Thyroid gland (tissue), 4 donors: ENCODE data around the gene EXOC7. TPM values are rescaled to one million over a fixed set of nuclear protein-coding genes. Genes with fewer than 3 reads are reported as not detected.

ENCODE experiments used
- DNase-seq, 2 donors: peaks; one replicate each; pipeline ENCODE4 v3.0.0-alpha.2; 2019
- H3K27ac ChIP-seq, 3 donors: fragments of 200-600 bp; sonication (generic); 1 replicate in 2 of 3; 2 replicates in 1 of 3; pipeline ENCODE4 v1.5.1; 2016 to 2019; ENCODE audit warnings: mild to moderate bottlenecking in 1 of 3, moderate library complexity in 1 of 3
- H3K27me3 ChIP-seq: fragments of 200-600 bp; sonication (generic); one replicate; pipeline ENCODE4 v1.5.1; 2019
- H3K36me3 ChIP-seq, 2 donors: fragments of 200-600 bp; sonication (generic); one replicate each; pipeline ENCODE4 v1.5.1; 2016 to 2019
- H3K4me1 ChIP-seq, 2 donors: fragments of 200-600 bp; sonication (generic); one replicate each; pipeline ENCODE4 v1.5.1; 2017 to 2019
- H3K4me3 ChIP-seq, 3 donors: fragments of 200-600 bp; sonication (generic); replicated peaks in 1 of 3; 1 replicate in 2 of 3; 2 replicates in 1 of 3; pipeline ENCODE4 v1.5.1; 2016; ENCODE audit warnings: mild to moderate bottlenecking in 1 of 3
- H3K9me3 ChIP-seq: fragments of 200-600 bp; sonication (generic); one replicate; pipeline ENCODE4 v1.5.1; 2017
- POLR2A ChIP-seq, 2 donors: fragments of 450-650 bp; IDR thresholded peaks; one replicate each; pipeline ENCODE4 v1.6.1; 2017; ENCODE audit warnings: antibody characterized with exemption in 2 of 2, mild to moderate bottlenecking in 2 of 2, moderate library complexity in 1 of 2
- WGBS, 2 donors: methylation state at CpG; one replicate each; pipeline ENCODE4 v1.1.5; 2017; 5-methylcytosine and 5-hydroxymethylcytosine counted together
- intact Hi-C: fragments of 100-400 bp; cut with DNase I; formaldehyde crosslinking; loops from one replicate; pipeline ENCODE4 v1.15.1; 2023
- total RNA-seq, 4 donors: library from RNA; depleted of rRNA; stranded (reverse); fragments of >200 nt; gene quantifications; one replicate each; pipeline ENCODE4 v1.2.3, GENCODE V29; 2016
- TF ChIP-seq, protein P1 (sequence below), 6 experiments: fragments of 200-600 bp in 3 of 6; fragments of 450-650 bp in 3 of 6; sonication (generic) in 3 of 6; IDR thresholded peaks; one replicate each; pipeline ENCODE4 v1.5.1; 2016 to 2019; ENCODE audit warnings: antibody characterized with exemption in 6 of 6, mild to moderate bottlenecking in 2 of 6, inconsistent platforms in 1 of 6, moderate library complexity in 1 of 6

Gene EXOC7
- total RNA-seq, 4 donors from 2014 or later, result 97.8 to 131 (median 115) TPM

DNA sequence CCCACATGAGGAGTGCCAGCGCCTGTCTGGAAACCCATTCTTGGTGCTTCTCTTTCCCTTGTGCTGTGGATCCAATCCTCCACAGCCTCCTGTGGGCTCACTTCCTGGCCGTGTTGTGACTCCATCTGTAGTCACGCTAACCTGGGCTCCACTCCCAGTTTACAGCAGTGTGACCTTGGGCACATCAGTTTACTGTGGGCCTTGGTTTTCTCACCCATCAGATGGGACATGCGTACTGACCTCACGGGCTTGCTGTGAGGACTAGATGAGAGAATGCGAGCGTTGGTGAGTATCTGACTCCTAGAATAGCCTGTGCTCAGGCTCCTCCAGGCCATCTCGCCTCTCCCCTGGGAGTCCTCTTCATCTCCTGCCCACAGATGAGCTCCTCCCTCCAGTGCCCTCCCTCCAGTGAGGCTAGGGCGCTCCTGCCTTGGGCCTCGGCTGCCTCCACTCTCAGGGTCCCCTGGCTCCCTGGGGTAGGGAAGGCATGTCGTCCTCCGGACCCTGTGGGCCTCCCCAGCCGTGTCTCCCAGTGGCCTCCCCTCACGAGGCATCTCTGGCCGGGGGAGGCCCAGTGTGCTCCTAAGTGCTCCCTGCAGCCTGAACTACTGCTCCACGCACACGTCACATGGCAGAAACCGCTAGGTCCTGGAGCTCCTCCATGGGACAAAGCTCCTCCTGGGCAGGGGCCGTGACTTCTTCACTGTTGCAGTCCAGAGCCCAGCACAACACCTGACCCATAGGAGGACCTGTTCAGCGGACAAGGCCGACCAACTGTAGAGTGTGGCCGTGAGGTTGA lies 42.7 kb upstream of the EXOC7 start:
- DNase-seq, result no peak
- H3K27me3 ChIP-seq, result no peaks in the 10 kb centered on the region
- peaks cover 6 to 25% of the 10 kb centered on the region in 2 donors for H3K4me1 ChIP-seq
- peak overlapping the region in 2 of 3 donors; percentile 5 to 26 for H3K27ac ChIP-seq
- WGBS, 2 donors, result 88 to 92% methylated on average over 20 to 21 of the region's 22 CpGs
- H3K36me3 ChIP-seq, result no peaks in the 10 kb centered on the region
- H3K4me3 ChIP-seq, result no peak overlapping the region
- H3K9me3 ChIP-seq, result no peaks in the 10 kb centered on the region
- intact Hi-C loops, result no loop called here
- TF ChIP-seq, protein P1, sequence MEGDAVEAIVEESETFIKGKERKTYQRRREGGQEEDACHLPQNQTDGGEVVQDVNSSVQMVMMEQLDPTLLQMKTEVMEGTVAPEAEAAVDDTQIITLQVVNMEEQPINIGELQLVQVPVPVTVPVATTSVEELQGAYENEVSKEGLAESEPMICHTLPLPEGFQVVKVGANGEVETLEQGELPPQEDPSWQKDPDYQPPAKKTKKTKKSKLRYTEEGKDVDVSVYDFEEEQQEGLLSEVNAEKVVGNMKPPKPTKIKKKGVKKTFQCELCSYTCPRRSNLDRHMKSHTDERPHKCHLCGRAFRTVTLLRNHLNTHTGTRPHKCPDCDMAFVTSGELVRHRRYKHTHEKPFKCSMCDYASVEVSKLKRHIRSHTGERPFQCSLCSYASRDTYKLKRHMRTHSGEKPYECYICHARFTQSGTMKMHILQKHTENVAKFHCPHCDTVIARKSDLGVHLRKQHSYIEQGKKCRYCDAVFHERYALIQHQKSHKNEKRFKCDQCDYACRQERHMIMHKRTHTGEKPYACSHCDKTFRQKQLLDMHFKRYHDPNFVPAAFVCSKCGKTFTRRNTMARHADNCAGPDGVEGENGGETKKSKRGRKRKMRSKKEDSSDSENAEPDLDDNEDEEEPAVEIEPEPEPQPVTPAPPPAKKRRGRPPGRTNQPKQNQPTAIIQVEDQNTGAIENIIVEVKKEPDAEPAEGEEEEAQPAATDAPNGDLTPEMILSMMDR (IDR thresholded peaks at IDR 0.05), result no peak
- no peak for TF ChIP-seq POLR2A (IDR thresholded peaks at IDR 0.05)

DNA sequence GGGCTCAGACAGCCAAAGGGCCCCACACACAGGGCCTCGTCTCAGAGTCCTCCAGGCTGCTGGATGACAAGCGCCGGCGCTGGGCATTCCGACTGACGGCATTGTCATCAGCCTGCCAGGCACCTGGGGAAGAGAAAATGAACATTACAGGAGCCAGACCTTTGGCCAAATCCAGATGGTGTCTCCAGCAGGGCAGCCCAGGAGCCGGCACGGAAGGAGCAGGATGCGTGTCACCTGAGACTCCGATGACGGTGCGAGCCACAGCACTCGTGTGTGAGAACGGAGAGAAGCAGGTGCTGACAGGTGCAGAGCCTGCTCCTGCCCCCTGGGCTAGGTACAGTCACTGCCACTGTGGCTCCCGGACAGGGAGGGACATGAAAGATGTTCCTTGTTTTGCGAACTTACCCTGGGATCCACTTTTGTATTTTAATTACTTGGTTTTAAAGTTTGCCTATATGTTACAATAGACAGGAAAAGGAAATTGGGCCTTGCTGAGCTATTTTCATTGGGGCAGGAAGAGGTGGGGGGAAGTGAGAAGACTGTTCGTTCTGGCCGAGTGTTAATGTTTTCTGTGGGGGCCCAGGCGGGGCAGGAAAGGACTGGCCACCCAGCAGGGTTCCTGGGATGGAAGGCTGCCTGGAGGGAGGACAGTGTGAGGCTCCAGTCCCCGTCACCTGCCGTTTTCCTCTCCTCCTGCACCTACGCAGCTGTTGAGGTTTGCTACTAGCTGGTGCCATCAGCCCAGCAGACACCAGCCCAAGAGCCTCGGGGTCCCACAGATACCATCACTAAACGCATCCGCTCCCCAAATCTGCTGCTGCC lies 41.9 kb upstream of the EXOC7 start:
- intact Hi-C loops, result no loop called here
- Histone ChIP-seq H3K27me3 (no peaks in the 10 kb centered on the region), H3K36me3 (no peaks in the 10 kb centered on the region), H3K27ac (peak overlapping the region in 2 of 3 donors; percentile 5 to 26), H3K4me3 (no peak overlapping the region), H3K9me3 (no peaks in the 10 kb centered on the region), H3K4me1 (peaks cover 12 to 31% of the 10 kb centered on the region in 2 donors)
- 67 to 83% methylated on average over 25 of the region's 25 CpGs for WGBS, 2 donors
- TF ChIP-seq, protein P1 (IDR thresholded peaks at IDR 0.05), result no peak
- no peak for TF ChIP-seq POLR2A (IDR thresholded peaks at IDR 0.05)
- no peak for DNase-seq

DNA sequence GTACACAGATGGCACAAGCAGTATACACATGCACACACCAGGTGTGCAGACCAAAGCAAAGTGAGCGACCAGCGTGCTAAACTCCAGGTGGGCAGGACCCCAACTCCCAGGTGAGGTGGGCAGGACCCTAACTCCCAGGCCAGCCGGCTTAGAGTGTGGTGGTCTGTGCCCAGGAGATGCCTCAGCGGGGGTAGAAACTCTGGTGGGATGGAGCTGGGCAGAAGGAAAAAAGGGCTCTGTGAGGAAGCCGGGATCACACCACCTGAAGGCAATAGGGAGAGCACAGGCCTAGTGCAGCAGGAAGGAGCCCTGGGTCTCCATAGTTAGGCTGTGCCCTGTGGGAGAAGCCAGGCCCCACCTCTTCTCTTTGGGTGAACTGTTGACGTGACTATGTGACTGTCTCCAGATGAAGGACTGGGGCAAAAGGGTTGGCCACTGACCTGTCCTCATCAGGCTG lies 39.0 kb upstream of the EXOC7 start:
- Histone ChIP-seq H3K27me3 (no peaks in the 10 kb centered on the region), H3K9me3 (no peaks in the 10 kb centered on the region), H3K4me1 (peaks cover 33 to 50% of the 10 kb centered on the region in 2 donors), H3K27ac (no peak overlapping the region), H3K36me3 (no peaks in the 10 kb centered on the region), H3K4me3 (no peak overlapping the region)
- WGBS, 2 donors, result 94 to 97% methylated on average over 6 of the region's 6 CpGs
- no peak for DNase-seq
- intact Hi-C loops, result no loop called here
- TF ChIP-seq POLR2A (IDR thresholded peaks at IDR 0.05), result no peak
- TF ChIP-seq, protein P1 (IDR thresholded peaks at IDR 0.05), result no peak

DNA sequence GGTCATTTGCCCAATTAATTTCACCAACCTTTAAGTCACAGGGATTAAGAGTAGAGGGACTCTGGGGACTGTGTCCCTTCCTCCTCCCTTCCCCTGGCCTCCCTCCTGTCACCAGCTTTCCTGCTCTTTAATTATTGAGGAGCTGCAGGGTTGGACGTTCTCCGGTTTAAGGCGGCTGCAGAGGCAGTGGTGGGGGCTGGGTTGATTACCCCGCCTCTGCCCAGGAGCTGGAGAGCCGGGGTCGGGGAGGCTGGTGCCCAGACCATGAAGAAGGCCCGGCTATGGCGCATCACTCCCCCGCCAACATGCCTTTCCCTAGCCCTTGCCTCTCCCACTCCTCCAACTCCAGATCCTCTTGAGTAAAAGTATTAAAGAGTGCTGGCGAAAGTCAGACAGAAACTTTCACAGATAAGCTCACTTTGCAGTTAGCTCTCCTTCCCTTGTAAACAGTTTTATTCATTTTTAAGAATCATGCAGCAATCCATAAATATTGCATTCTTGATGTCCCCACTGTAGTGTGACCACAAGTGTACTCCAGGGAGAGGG lies 38.5 kb upstream of the EXOC7 start:
- H3K27ac ChIP-seq, result no peak overlapping the region
- no peak for TF ChIP-seq POLR2A (IDR thresholded peaks at IDR 0.05)
- TF ChIP-seq, protein P1 (IDR thresholded peaks at IDR 0.05), result no peak
- WGBS, 2 donors, result 62 to 63% methylated on average over 10 of the region's 10 CpGs
- DNase-seq, result no peak
- peaks cover 33 to 52% of the 10 kb centered on the region in 2 donors for H3K4me1 ChIP-seq
- H3K27me3 ChIP-seq, result no peaks in the 10 kb centered on the region
- H3K9me3 ChIP-seq, result no peaks in the 10 kb centered on the region
- no peak overlapping the region for H3K4me3 ChIP-seq
- intact Hi-C loops, result no loop called here
- no peaks in the 10 kb centered on the region for H3K36me3 ChIP-seq
